PC-9 (cell line): Measurements from ENCODE around the gene KPNA4. TPM values are rescaled to one million over a fixed set of nuclear protein-coding genes. Genes with fewer than 3 reads are reported as not detected.
A peak's percentile ranks its signal among the peaks of the same experiment; 100 is the strongest.

Experiments used
- BruUV-seq: library from RNA; stranded (reverse); fragments of 400-500 nt; replicated peaks from 2 replicates; lab custom pipeline; 2021; lab: Mats Ljungman, UMichigan
- CTCF ChIA-PET: fragments of 300-600 bp; sonication (Branson Sonifier 250); formaldehyde crosslinking; loops from one replicate; lab custom pipeline; 2022; ENCODE audit warnings: antibody characterized with exemption; lab: Charles Lee
- POLR2A ChIA-PET: fragments of 300-600 bp; sonication (Branson Sonifier 250); formaldehyde crosslinking; loops from one replicate; lab custom pipeline; 2022; ENCODE audit warnings: antibody characterized with exemption; ENCODE audit not compliant: unreplicated experiment; lab: Charles Lee
- DNase-seq, 2 experiments: peaks; one replicate each; pipeline versions ENCODE4 v3.0.0 to v3.0.0-alpha.2; 2015 to 2022; ENCODE audit warnings: mixed read lengths in 1 of 2
- H2AFZ ChIP-seq: fragments of 200-600 bp; sonication (generic); 2 replicates; pipeline ENCODE4 v1.8.1; 2017; ENCODE audit warnings: antibody characterized with exemption
- H3F3A ChIP-seq: fragments of 200-600 bp; sonication (generic); 2 replicates; pipeline ENCODE4 v1.8.1; 2017; ENCODE audit warnings: antibody characterized with exemption, mild to moderate bottlenecking, low read depth; ENCODE audit not compliant: insufficient read depth
- H3K27ac ChIP-seq: fragments of 200-600 bp; sonication (generic); 2 replicates; pipeline ENCODE4 v1.6.1; 2016; ENCODE audit warnings: mixed run types
- H3K27me3 ChIP-seq: fragments of 200-600 bp; sonication (generic); 2 replicates; pipeline ENCODE4 v1.6.1; 2016; ENCODE audit warnings: low read depth, mixed run types; ENCODE audit not compliant: insufficient read depth
- H3K36me3 ChIP-seq: fragments of 200-600 bp; sonication (generic); 2 replicates; pipeline ENCODE4 v1.6.1; 2016; ENCODE audit warnings: low read depth, mixed run types
- H3K4me1 ChIP-seq: fragments of 200-600 bp; sonication (generic); replicated peaks from 2 replicates; pipeline ENCODE4 v1.6.1; 2016; ENCODE audit warnings: mixed run types; ENCODE audit not compliant: insufficient read depth
- H3K4me2 ChIP-seq: fragments of 200-600 bp; sonication (generic); 2 replicates; pipeline ENCODE4 v1.6.1; 2017; ENCODE audit warnings: mixed run types
- H3K4me3 ChIP-seq: fragments of 200-600 bp; sonication (generic); 2 replicates; pipeline ENCODE4 v1.6.1; 2016; ENCODE audit warnings: mixed run types
- H3K79me2 ChIP-seq: fragments of 200-600 bp; sonication (generic); 2 replicates; pipeline ENCODE4 v1.6.1; 2017; ENCODE audit warnings: low read depth, mixed run types
- H3K9me2 ChIP-seq: fragments of 200-600 bp; sonication (generic); 2 replicates; pipeline ENCODE4 v1.8.1; 2017; ENCODE audit warnings: mild to moderate bottlenecking; ENCODE audit not compliant: insufficient read depth
- H3K9me3 ChIP-seq: fragments of 200-600 bp; sonication (generic); 2 replicates; pipeline ENCODE4 v1.8.1; 2016; ENCODE audit warnings: low read depth; ENCODE audit not compliant: insufficient read depth
- H4K20me1 ChIP-seq: fragments of 200-600 bp; sonication (generic); 2 replicates; pipeline ENCODE4 v1.8.1; 2017; ENCODE audit not compliant: insufficient read depth
- CTCF ChIP-seq: fragments of 200-600 bp; sonication (generic); conservative IDR thresholded peaks from 2 replicates; pipeline ENCODE4 v1.6.1; 2017; ENCODE audit warnings: mixed run types, antibody characterized with exemption, mild to moderate bottlenecking, moderate library complexity
- EZH2 ChIP-seq: fragments of 200-600 bp; sonication (generic); IDR thresholded peaks from 2 replicates; pipeline ENCODE4 v1.8.0; 2017; ENCODE audit warnings: antibody characterized with exemption, low read depth
- intact Hi-C: fragments of 100-400 bp; cut with micrococcal nuclease; formaldehyde crosslinking; loops from one replicate; pipeline ENCODE4 v1.10.0; 2022; ENCODE audit not compliant: unreplicated experiment
- total RNA-seq: library from RNA; stranded (reverse); gene quantifications from 2 replicates; pipeline ENCODE4 v1.2.3, GENCODE V29; 2021

The KPNA4 gene
- total RNA-seq, 1 experiment from 2014 or later = 61.0 TPM

- Histone ChIP-seq H3K9me3 (no peaks in the 10 kb centered on the region), H3K27ac (no peak overlapping the region), H3F3A (peaks cover 5% of the 10 kb centered on the region; the same call in 1 of the 2 replicates), H3K4me1 (peaks cover 7% of the 10 kb centered on the region; the same call in 1 of the 2 replicates), H4K20me1 (no peaks in the 10 kb centered on the region), H3K4me3 (no peak overlapping the region), H3K27me3 (no peaks in the 10 kb centered on the region), H3K36me3 (no peaks in the 10 kb centered on the region), H3K4me2 (no peak overlapping the region), H2AFZ (no peak overlapping the region), H3K9me2 (no peaks in the 10 kb centered on the region), H3K79me2 (no peaks in the 10 kb centered on the region)
- ChIA-PET POLR2A (no interaction called here), CTCF (no interaction called here)
- no TSS peak for BruUV-seq
- TF ChIP-seq EZH2 = no peak
- TF ChIP-seq CTCF = no peak
- intact Hi-C loops = no loop called here
- DNase-seq = no peak
Observed at GRCh38 chr3:160580938-160581337, 15.6 kb upstream of the KPNA4 start.

- no TSS peak for BruUV-seq
- H3K27me3 ChIP-seq = no peaks in the 10 kb centered on the region
- H3K36me3 ChIP-seq = no peaks in the 10 kb centered on the region
- no peak overlapping the region for H2AFZ ChIP-seq
- H4K20me1 ChIP-seq = no peaks in the 10 kb centered on the region
- ChIA-PET POLR2A (interaction anchor here (0.6 kb wide), 2 partner anchors 525 to 604 kb away, joined by 4 to 5 read pairs; no protein-coding TSS in a partner anchor), CTCF (no interaction called here)
- peaks cover 7% of the 10 kb centered on the region; the same call in 1 of the 2 replicates for H3K4me1 ChIP-seq
- no peak overlapping the region for H3K27ac ChIP-seq
- no peaks in the 10 kb centered on the region for H3K9me3 ChIP-seq
- no peaks in the 10 kb centered on the region for H3K9me2 ChIP-seq
- no peak overlapping the region for H3K4me2 ChIP-seq
- peak in 1 of 2 experiments; percentile 44 for DNase-seq
- H3K4me3 ChIP-seq = no peak overlapping the region
- TF ChIP-seq CTCF (peak; percentile 44), EZH2 (no peak)
- no peaks in the 10 kb centered on the region for H3K79me2 ChIP-seq
- no peaks in the 10 kb centered on the region; the same call in none of the 2 replicates for H3F3A ChIP-seq
- intact Hi-C loops = loop anchor here (1.0 to 5.0 kb wide), 2 partner anchors 345 to 365 kb away; no protein-coding TSS in a partner anchor
Observed at GRCh38 chr3:160577556-160578195, 12.3 kb upstream of the KPNA4 start.

GRCh38 chr3:160577093-160577492 is 11.7 kb upstream of the KPNA4 start:
- no peaks in the 10 kb centered on the region; the same call in none of the 2 replicates for H3F3A ChIP-seq
- intact Hi-C loops = loop anchor here (1.0 to 5.0 kb wide), 2 partner anchors 345 to 365 kb away; no protein-coding TSS in a partner anchor
- no peak overlapping the region for H3K4me2 ChIP-seq
- no peaks in the 10 kb centered on the region for H4K20me1 ChIP-seq
- H3K4me1 ChIP-seq = peaks cover 7% of the 10 kb centered on the region; the same call in 1 of the 2 replicates
- ChIA-PET CTCF (no interaction called here), POLR2A (interaction anchor here (0.6 kb wide), 2 partner anchors 524 to 605 kb away, joined by 4 to 5 read pairs; no protein-coding TSS in a partner anchor)
- no peaks in the 10 kb centered on the region for H3K27me3 ChIP-seq
- no peak overlapping the region for H2AFZ ChIP-seq
- H3K9me3 ChIP-seq = no peaks in the 10 kb centered on the region
- TF ChIP-seq EZH2 = no peak
- TF ChIP-seq CTCF = no peak
- no peak overlapping the region for H3K4me3 ChIP-seq
- DNase-seq = no peak
- no peaks in the 10 kb centered on the region for H3K79me2 ChIP-seq
- BruUV-seq = no TSS peak
- no peaks in the 10 kb centered on the region for H3K36me3 ChIP-seq
- no peak overlapping the region for H3K27ac ChIP-seq
- no peaks in the 10 kb centered on the region for H3K9me2 ChIP-seq
